Gastroesophageal sphincter (tissue), 4 donors: ENCODE data around the gene CCDC85B. TPM values are rescaled to one million over a fixed set of nuclear protein-coding genes. Genes with fewer than 3 reads are reported as not detected.
A peak's percentile ranks its signal among the peaks of the same experiment; 100 is the strongest.

ENCODE experiments used
- ATAC-seq: fragments of 150-250 bp; one replicate; pipeline ENCODE4 v1.9.1; 2016; ENCODE audit warnings: mild to moderate bottlenecking, moderate library complexity
- H3K27ac ChIP-seq, 4 donors: fragments of 200-600 bp; sonication (generic) in 3 of 4; 1 replicate in 3 of 4; 2 replicates in 1 of 4; pipeline ENCODE4 v1.5.1; 2016 to 2019
- H3K27me3 ChIP-seq: fragments of 200-600 bp; sonication (generic); one replicate; pipeline ENCODE4 v1.5.1; 2019
- H3K36me3 ChIP-seq, 2 donors: fragments of 200-600 bp; sonication (generic); one replicate each; pipeline ENCODE4 v1.5.1; 2019; ENCODE audit warnings: control low read depth in 1 of 2
- H3K4me1 ChIP-seq, 3 donors: fragments of 200-600 bp; sonication (generic); 1 replicate in 2 of 3; 2 replicates in 1 of 3; pipeline ENCODE4 v1.5.1; 2016 to 2019; ENCODE audit warnings: control low read depth in 2 of 3
- H3K4me3 ChIP-seq, 2 donors: fragments of 200-600 bp; sonication (generic); one replicate each; pipeline ENCODE4 v1.5.1; 2019; ENCODE audit warnings: mild to moderate bottlenecking in 1 of 2, moderate library complexity in 1 of 2
- H3K9me3 ChIP-seq, 3 donors: fragments of 200-600 bp; sonication (generic); one replicate each; pipeline ENCODE4 v1.5.1; 2017 to 2019; ENCODE audit warnings: control low read depth in 2 of 3
- EP300 ChIP-seq: sonication (generic); formaldehyde crosslinking; IDR thresholded peaks from one replicate; pipeline ENCODE4 v1.6.1; 2017; ENCODE audit warnings: antibody characterized with exemption, mild to moderate bottlenecking
- POLR2A ChIP-seq, 2 donors: fragments of 450-650 bp; IDR thresholded peaks; one replicate each; pipeline ENCODE4 v1.6.1; 2017; ENCODE audit warnings: antibody characterized with exemption in 2 of 2, mild to moderate bottlenecking in 2 of 2, moderate library complexity in 1 of 2
- POLR2AphosphoS5 ChIP-seq: sonication (generic); formaldehyde crosslinking; IDR thresholded peaks from one replicate; pipeline ENCODE4 v1.6.1; 2017; ENCODE audit warnings: antibody characterized with exemption
- WGBS, 2 donors: methylation state at CpG; one replicate each; pipeline ENCODE4 v1.1.5; 2018; ENCODE audit warnings: low coverage in 1 of 2; 5-methylcytosine and 5-hydroxymethylcytosine counted together
- total RNA-seq, 4 donors: library from RNA; depleted of rRNA; stranded (reverse); fragments of >200 nt; gene quantifications; one replicate each; pipeline ENCODE4 v1.1.0, GENCODE V29; 2016
- TF ChIP-seq, protein P1 (sequence below), 4 experiments: fragments of 200-600 bp in 2 of 4; fragments of 450-650 bp in 2 of 4; sonication (generic) in 1 of 4; IDR thresholded peaks; one replicate each; pipeline ENCODE4 v1.5.1; 2017 to 2019; ENCODE audit warnings: antibody characterized with exemption in 4 of 4, mild to moderate bottlenecking in 2 of 4, moderate library complexity in 2 of 4

CCDC85B gene
- total RNA-seq, 4 donors from 2014 or later: 68.7 to 111 (median 77.7) TPM

DNA sequence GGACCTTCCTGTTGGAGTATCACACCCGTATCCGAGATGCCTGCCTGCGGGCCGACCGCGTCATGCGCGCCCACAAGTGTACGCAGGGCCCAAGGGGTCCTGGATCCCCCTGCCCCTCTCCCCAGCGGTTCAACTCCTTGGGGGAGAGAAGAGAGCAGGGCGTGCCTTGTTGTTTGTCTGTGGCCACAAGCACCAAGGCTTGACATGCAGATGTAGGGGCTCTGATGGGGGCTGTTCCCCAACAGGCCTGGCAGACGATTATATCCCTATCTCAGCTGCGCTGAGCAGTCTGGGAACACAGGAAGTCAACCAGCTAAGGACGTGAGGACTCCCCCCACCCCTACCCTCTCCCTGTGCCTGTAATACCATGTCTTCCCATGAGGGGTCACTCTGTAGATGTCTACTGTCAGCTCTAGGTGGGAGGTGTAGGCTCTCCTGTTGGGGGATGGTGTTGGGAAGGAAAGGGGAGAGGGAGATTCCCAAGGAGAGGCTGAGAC is 39.3 kb upstream of the CCDC85B start:
- no peak for TF ChIP-seq EP300
- TF ChIP-seq, protein P1, sequence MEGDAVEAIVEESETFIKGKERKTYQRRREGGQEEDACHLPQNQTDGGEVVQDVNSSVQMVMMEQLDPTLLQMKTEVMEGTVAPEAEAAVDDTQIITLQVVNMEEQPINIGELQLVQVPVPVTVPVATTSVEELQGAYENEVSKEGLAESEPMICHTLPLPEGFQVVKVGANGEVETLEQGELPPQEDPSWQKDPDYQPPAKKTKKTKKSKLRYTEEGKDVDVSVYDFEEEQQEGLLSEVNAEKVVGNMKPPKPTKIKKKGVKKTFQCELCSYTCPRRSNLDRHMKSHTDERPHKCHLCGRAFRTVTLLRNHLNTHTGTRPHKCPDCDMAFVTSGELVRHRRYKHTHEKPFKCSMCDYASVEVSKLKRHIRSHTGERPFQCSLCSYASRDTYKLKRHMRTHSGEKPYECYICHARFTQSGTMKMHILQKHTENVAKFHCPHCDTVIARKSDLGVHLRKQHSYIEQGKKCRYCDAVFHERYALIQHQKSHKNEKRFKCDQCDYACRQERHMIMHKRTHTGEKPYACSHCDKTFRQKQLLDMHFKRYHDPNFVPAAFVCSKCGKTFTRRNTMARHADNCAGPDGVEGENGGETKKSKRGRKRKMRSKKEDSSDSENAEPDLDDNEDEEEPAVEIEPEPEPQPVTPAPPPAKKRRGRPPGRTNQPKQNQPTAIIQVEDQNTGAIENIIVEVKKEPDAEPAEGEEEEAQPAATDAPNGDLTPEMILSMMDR (IDR thresholded peaks at IDR 0.05): peak in 3 of 4 experiments; percentile 19 to 35 (median 29)
- Histone ChIP-seq H3K9me3 (peaks cover 0 to 10% (median 0%) of the 10 kb centered on the region in 3 donors), H3K36me3 (peaks cover 0 to 58% of the 10 kb centered on the region in 2 donors), H3K27ac (no peak overlapping the region), H3K4me3 (no peak overlapping the region), H3K27me3 (no peaks in the 10 kb centered on the region), H3K4me1 (peaks cover 0 to 45% (median 9%) of the 10 kb centered on the region in 3 donors)
- ATAC-seq: no peak
- no CpG with 5 or more reads among the region's 14 CpGs for WGBS, 2 donors

DNA sequence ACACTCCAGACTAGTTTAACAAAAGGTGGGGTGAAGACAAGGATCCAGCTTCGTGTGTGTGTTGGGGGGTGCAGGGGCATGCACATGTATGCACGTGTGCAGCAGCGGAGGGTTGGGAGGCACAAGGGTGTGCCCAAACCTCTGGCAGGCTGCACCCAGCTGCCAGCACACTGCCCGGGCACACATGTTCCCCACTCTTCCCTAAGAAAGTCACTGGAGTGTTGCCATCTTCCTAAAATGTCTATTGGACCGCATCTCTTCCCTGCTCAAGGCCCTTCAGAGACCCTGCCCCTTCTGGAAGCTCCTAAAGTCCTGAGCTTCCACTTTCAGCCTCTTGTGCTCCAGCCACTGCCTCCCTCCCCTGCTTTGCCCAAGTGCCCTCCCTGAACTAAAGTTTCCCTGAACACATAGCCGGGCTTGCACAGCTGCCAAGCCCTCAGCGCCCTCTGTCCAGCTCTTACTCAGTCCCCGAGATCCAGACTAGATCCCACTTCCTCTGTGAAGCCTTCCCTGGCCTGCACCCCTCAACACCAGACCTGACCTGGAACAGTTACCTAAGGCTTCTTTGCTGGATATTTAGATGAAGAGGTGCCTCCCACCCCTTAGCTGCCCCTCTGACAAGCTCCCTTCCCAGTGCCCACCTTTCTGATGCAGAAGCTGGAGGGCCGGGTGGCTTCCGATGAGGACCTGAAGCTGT is 38.5 kb upstream of the CCDC85B start:
- TF ChIP-seq, protein P1 (IDR thresholded peaks at IDR 0.05): no peak
- TF ChIP-seq POLR2A (IDR thresholded peaks at IDR 0.05) (no peak), POLR2AphosphoS5 (no peak), EP300 (no peak)
- H3K9me3 ChIP-seq: peaks cover 0 to 10% (median 0%) of the 10 kb centered on the region in 3 donors
- peaks cover 0 to 60% of the 10 kb centered on the region in 2 donors for H3K36me3 ChIP-seq
- H3K27ac ChIP-seq: no peak overlapping the region
- H3K27me3 ChIP-seq: no peaks in the 10 kb centered on the region
- H3K4me1 ChIP-seq: peaks cover 0 to 52% (median 13%) of the 10 kb centered on the region in 3 donors
- 76 to 80% methylated on average over 6 of the region's 10 CpGs for WGBS, 2 donors
- no peak overlapping the region for H3K4me3 ChIP-seq
- no peak for ATAC-seq

DNA sequence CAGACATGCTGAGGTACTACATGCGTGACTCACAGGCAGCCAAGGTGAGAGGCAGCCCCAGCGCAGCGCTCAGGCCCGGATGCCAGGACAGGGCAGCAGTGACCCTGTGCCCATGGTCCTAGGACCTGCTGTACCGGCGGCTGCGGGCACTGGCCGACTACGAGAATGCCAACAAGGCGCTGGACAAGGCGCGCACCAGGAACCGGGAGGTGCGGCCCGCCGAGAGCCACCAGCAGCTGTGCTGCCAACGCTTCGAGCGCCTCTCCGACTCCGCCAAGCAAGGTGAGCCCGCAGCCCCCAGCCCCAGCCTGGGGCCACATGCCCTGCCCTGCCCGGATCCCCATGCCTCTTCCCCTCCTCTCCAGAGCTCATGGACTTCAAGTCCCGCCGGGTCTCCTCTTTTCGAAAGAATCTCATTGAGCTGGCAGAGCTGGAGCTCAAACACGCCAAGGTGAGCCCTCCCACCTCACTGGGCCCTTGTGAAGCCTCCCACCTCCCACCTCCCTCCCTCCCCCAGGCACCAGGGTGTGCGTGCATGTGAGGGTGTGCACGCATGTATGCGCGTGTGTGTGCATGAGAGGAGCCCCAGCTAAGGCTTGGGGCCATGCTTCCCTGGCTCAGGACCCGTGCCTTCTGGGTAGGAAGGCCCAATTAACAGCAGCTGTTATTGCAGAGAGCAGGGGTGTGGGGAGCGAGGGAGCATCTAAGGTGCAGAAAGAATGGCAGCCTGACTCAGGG is 37.8 kb upstream of the CCDC85B start:
- Histone ChIP-seq H3K36me3 (peaks cover 0 to 60% of the 10 kb centered on the region in 2 donors), H3K27me3 (no peaks in the 10 kb centered on the region), H3K27ac (no peak overlapping the region), H3K9me3 (peaks cover 0 to 10% (median 0%) of the 10 kb centered on the region in 3 donors), H3K4me3 (no peak overlapping the region), H3K4me1 (peaks cover 0 to 52% (median 13%) of the 10 kb centered on the region in 3 donors)
- TF ChIP-seq EP300: no peak
- TF ChIP-seq, protein P1 (IDR thresholded peaks at IDR 0.05): no peak
- TF ChIP-seq POLR2A (IDR thresholded peaks at IDR 0.05): no peak
- no peak for TF ChIP-seq POLR2AphosphoS5
- WGBS, 2 donors: no CpG with 5 or more reads among the region's 33 CpGs
- no peak for ATAC-seq

DNA sequence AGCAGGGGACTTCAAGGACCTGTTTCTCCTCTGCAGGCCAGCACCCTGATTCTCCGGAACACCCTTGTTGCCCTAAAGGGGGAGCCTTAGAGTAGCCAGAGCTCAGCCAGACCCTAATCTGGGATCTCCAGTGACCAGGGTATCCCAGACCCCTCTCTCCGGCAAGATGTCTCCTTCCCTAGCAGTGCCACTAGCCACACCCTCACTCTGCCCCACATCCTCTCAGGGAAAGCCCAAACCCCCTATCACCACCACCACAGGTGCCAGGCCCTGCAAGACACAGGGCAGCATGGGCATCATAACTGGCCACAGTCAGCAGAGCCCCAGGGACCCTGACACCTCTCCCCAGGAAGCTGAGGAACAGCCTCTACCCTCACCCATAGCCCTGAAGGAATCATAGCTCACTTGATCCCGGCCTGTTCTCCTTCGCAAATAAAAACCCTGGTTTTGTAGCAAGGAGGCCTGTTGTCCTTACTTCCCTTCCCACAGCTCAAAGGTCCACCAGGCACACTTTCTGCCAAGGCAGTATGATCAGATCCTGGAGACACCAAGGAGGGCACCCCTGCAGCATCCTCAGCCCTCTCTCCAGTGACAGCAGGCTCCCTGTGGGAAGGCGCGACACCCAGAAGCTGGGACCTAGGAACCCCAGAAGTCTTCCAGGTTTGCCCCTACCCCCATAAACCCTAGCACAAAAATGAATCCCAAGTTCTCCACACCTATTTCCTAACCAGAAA is 37.1 kb upstream of the CCDC85B start:
- Histone ChIP-seq H3K4me3 (no peak overlapping the region), H3K4me1 (peaks cover 0 to 53% (median 13%) of the 10 kb centered on the region in 3 donors), H3K27ac (no peak overlapping the region), H3K27me3 (no peaks in the 10 kb centered on the region), H3K36me3 (peaks cover 0 to 60% of the 10 kb centered on the region in 2 donors), H3K9me3 (peaks cover 0 to 10% (median 0%) of the 10 kb centered on the region in 3 donors)
- no peak for ATAC-seq
- TF ChIP-seq POLR2A (IDR thresholded peaks at IDR 0.05): no peak
- WGBS, 2 donors: 17 to 100% methylated on average over 1 of the region's 6 CpGs

DNA sequence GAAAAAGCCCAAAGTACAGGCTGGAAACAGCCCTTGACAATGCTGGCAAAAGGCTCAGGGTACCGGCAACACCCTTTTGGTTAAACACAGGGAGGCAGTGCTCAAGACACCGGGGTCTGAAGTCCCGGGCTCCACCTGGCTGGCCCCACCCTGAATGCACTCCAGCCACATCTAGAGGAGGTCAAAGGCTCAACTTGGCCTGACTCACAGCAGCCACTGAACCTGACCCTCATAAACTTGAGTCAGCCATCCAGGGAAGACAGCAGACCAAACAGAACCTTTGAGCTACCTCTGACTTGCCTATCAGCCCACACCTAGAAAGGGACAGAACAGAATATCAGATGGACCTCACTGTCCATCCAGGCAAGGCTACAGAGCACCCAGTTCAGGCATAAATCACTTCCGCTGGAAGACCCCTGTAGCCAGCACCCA is 36.3 kb upstream of the CCDC85B start:
- Histone ChIP-seq H3K27me3 (no peaks in the 10 kb centered on the region), H3K27ac (no peak overlapping the region), H3K36me3 (peaks cover 0 to 60% of the 10 kb centered on the region in 2 donors), H3K4me3 (no peak overlapping the region), H3K4me1 (peaks cover 0 to 61% (median 13%) of the 10 kb centered on the region in 3 donors), H3K9me3 (peaks cover 0 to 10% (median 0%) of the 10 kb centered on the region in 3 donors)
- 69% methylated on average over 2 of the region's 4 CpGs; no CpG with 5 or more reads in 1 of the 2 donors for WGBS, 2 donors
- TF ChIP-seq POLR2A (IDR thresholded peaks at IDR 0.05) (no peak), POLR2AphosphoS5 (no peak), EP300 (no peak)
- TF ChIP-seq, protein P1 (IDR thresholded peaks at IDR 0.05): no peak
- no peak for ATAC-seq
